Large intestine (tissue), 3 donors: Measurements from ENCODE around the gene DPP6. TPM values are rescaled to one million over a fixed set of nuclear protein-coding genes. Genes with fewer than 3 reads are reported as not detected.
"Not testable (repeated sequence)": the region's sequence is repeated elsewhere in the genome, so short reads cannot be mapped to it uniquely, and the experiment has no call there.

Experiments used
- DNase-seq, 2 donors: peaks; one replicate each; pipeline versions ENCODE4 v3.0.0 to v3.0.0-alpha.2; 2013
- H3K27ac ChIP-seq: one replicate; pipeline ENCODE4 v1.5.1; 2013; ENCODE audit warnings: low read length
- H3K27me3 ChIP-seq: 2 replicates; pipeline ENCODE4 v1.6.1; 2013; ENCODE audit warnings: low read length; ENCODE audit not compliant: control insufficient read depth, insufficient read depth
- H3K36me3 ChIP-seq: 2 replicates; pipeline ENCODE4 v1.6.1; 2013; ENCODE audit warnings: low read length; ENCODE audit not compliant: control insufficient read depth, insufficient read depth
- H3K4me1 ChIP-seq: one replicate; pipeline ENCODE4 v1.6.1; 2013; ENCODE audit warnings: low read length; ENCODE audit not compliant: control insufficient read depth, insufficient read depth
- H3K4me3 ChIP-seq: one replicate; pipeline ENCODE4 v1.5.1; 2013; ENCODE audit warnings: low read length
- H3K9me3 ChIP-seq: one replicate; pipeline ENCODE4 v1.6.1; 2013; ENCODE audit warnings: mild to moderate bottlenecking, low read depth, low read length, moderate library complexity; ENCODE audit not compliant: control insufficient read depth
- WGBS: methylation state at CpG from one replicate; pipeline ENCODE4 v1.1.5; 2013; ENCODE audit warnings: low lambda C conversion rate; ENCODE audit not compliant: insufficient coverage; 5-methylcytosine and 5-hydroxymethylcytosine counted together
- polyA plus RNA-seq: library from polyadenylated mRNA; unstranded; fragments of 120-200 nt; gene quantifications from one replicate; pipeline ENCODE4 v1.2.1, GENCODE V29; 2013

Gene DPP6
- polyA plus RNA-seq, 1 donor, result 7.8 TPM

DNA sequence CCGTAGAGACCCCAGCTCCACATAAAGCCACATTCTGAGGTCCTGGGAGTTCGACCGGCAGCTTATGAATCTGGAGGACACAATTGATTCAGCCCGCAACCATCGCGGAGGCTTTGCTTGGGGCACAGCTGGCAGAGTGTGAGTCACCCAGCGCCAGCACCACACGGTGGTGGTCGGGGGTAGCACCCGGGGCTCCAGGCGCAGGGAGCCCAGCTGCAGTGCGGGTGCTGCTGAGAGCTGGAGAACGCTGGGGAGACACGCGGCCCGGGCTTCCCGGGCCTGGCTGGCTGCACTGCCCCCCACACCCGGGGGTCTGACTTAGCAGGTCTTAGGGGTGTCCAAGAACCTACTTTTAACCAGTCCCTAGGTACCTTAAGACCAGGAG is 862.8 kb downstream of the DPP6 start:
- Histone ChIP-seq H3K9me3 (peaks cover 10% of the 10 kb centered on the region), H3K36me3 (no peaks in the 10 kb centered on the region), H3K27me3 (peaks cover 37% of the 10 kb centered on the region), H3K4me3 (no peak overlapping the region), H3K4me1 (no peaks in the 10 kb centered on the region), H3K27ac (no peak overlapping the region)
- no peak for DNase-seq
- WGBS, result no CpG with 5 or more reads among the region's 18 CpGs

DNA sequence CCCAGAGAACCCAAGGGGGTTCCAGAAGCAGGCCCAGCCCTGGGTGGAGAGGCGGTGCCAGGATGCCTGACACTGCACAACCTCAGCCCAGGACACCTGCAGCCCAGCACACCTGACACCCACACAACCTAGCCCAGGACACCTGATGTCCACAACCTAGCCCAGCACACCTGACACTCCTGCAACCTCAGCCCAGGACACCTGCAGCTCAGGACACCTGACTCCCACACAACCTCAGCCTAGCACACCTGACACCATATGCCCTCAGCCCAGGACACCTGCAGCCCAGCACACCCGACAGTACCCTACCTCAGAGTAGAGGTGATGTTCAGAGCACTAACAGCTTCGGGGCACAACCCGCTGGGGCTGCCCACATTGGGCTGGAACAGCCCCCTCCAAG is 863.4 kb downstream of the DPP6 start:
- no CpG with 5 or more reads among the region's 4 CpGs for WGBS
- Histone ChIP-seq H3K27me3 (peaks cover 41% of the 10 kb centered on the region), H3K27ac (no peak overlapping the region), H3K4me1 (no peaks in the 10 kb centered on the region), H3K9me3 (peaks cover 10% of the 10 kb centered on the region), H3K36me3 (no peaks in the 10 kb centered on the region), H3K4me3 (no peak overlapping the region)
- DNase-seq, result no peak

DNA sequence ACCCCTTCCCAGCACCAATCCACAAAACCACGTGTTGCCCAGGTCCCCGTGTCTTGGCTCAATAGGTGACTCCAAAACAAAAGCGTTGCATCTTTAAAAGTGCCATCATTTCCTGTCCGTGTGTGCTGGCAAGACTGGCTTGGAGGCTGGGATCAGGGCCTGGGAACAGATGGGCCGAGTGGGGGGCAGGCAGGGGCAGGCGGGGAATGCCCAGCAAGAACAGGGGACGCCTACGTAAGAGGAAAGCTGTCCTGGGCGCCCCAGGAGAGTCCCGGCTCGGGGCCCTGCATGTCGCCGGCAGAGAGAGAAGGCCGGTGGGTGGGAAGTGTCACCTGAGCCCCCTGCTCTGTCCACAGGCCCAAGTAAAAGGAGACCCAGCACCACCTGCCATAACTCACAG is 864.2 kb downstream of the DPP6 start:
- Histone ChIP-seq H3K27me3 (peaks cover 41% of the 10 kb centered on the region), H3K27ac (no peak overlapping the region), H3K9me3 (peaks cover 6% of the 10 kb centered on the region), H3K4me1 (no peaks in the 10 kb centered on the region), H3K4me3 (no peak overlapping the region), H3K36me3 (no peaks in the 10 kb centered on the region)
- DNase-seq, result no peak
- WGBS, result no CpG with 5 or more reads among the region's 14 CpGs

DNA sequence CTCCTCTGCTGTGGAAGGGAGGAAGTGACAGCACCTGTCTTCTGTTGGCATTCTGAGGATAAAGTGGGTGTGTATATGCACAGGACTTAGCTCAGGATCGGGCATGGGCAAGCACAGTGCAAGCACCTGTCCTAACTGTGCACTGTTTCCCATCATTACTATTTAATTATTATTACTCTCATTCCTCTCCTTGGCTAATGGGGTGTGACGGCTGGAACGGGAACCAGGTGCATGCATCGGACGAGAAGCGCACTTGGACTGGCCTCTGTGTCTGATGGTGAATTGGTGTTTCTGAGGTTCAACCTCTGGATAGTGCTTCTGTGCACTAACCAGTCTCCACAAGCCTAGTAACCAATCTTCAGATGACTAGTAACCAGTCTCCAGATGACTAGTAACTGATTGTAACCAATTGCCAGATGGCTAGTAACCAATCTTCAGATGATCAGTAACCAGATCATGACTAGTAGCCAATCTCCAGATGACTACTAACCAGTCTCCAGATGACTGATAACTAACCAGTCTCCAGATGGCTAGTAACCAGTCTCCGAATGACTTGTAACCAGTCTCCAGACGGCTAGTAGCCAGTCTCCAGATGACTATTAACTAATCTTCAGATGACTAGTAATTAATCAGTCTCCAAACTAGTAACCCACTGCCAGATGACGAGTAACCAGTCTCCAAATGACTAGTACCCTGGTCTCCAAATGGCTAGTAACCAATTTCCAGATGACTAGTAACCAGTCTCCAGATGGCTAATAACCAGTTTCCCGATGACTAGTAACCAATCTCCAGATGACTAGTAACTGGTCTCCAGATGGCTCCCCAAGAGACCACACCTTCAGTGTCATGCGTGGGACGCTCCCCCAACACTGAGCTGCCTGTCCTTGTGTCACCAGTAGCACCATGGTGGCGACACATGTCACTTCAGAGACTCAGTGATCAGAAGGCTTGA is 864.9 kb downstream of the DPP6 start:
- Histone ChIP-seq H3K9me3 (peaks cover 6% of the 10 kb centered on the region), H3K36me3 (no peaks in the 10 kb centered on the region), H3K27me3 (peaks cover 41% of the 10 kb centered on the region), H3K27ac (no peak overlapping the region), H3K4me3 (no peak overlapping the region), H3K4me1 (no peaks in the 10 kb centered on the region)
- no CpG with 5 or more reads among the region's 13 CpGs for WGBS
- DNase-seq, result no peak

DNA sequence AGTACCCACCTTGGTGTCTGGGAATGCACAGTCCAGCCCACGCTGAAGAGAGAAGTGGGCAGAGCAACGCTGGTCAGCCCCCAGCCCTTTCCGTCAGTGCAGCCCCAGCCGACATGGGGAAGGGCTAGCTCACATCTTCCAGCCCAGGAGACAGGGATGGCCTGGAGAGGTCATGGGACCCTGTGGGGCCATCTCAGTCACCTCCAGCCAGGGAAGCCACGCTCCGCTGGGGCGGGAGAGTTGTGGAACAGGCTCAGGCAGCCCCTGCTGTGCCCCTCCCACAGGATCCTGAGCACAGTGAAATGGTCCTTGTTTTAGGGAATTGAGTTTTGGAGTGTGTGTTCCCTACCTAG is 865.6 kb downstream of the DPP6 start:
- peaks cover 41% of the 10 kb centered on the region for H3K27me3 ChIP-seq
- H3K4me3 ChIP-seq, result no peak overlapping the region
- H3K9me3 ChIP-seq, result peaks cover 6% of the 10 kb centered on the region
- H3K27ac ChIP-seq, result no peak overlapping the region
- H3K36me3 ChIP-seq, result no peaks in the 10 kb centered on the region
- no peak for DNase-seq
- no peaks in the 10 kb centered on the region for H3K4me1 ChIP-seq
- no CpG with 5 or more reads among the region's 7 CpGs for WGBS

DNA sequence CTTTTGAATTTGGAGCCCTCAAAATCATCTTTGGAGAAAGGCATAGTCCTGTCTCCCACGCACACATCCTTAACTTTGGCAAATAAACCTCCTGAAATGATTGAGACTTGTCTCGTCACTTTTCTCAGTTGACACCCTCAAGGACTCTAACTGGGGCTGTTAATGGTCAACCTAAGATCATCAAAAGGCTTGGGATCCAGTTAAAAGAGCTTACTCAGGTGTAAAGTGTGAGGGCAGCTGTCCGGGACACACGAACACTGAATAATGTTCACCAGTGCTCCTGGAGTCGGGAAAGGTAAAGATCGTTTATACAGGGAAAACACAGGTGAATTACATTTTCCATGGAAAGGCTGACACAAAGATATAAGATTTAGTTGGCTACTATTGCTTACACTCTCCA is 866.1 kb downstream of the DPP6 start:
- DNase-seq, result no peak
- H3K27me3 ChIP-seq, result peaks cover 43% of the 10 kb centered on the region
- peaks cover 6% of the 10 kb centered on the region for H3K9me3 ChIP-seq
- no CpG with 5 or more reads among the region's 6 CpGs for WGBS
- H3K27ac ChIP-seq, result no peak overlapping the region
- H3K36me3 ChIP-seq, result no peaks in the 10 kb centered on the region
- no peak overlapping the region for H3K4me3 ChIP-seq
- H3K4me1 ChIP-seq, result no peaks in the 10 kb centered on the region

DNA sequence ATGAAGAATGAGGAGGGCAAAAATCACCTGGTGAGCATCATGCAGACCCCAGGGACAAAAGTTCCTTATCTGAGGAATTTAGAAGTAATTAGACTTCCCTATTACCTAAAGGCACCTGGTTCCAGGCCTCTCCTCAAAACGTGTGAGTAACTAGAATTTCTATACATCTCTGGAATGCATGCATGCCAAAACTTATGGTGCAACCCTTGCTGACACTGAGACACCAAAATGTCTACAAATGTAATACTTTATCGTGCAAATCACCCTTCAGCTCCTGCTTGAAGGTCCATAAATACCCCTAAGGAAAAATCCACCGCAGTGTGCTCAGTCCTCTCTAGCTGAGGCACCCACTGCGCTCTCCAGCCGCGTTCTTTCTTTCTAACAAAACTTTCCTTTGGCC is 866.5 kb downstream of the DPP6 start:
- Histone ChIP-seq H3K27ac (no peak overlapping the region), H3K4me1 (no peaks in the 10 kb centered on the region), H3K9me3 (peaks cover 6% of the 10 kb centered on the region), H3K4me3 (no peak overlapping the region), H3K27me3 (peaks cover 43% of the 10 kb centered on the region), H3K36me3 (no peaks in the 10 kb centered on the region)
- no CpG with 5 or more reads among the region's 6 CpGs for WGBS
- DNase-seq, result no peak

DNA sequence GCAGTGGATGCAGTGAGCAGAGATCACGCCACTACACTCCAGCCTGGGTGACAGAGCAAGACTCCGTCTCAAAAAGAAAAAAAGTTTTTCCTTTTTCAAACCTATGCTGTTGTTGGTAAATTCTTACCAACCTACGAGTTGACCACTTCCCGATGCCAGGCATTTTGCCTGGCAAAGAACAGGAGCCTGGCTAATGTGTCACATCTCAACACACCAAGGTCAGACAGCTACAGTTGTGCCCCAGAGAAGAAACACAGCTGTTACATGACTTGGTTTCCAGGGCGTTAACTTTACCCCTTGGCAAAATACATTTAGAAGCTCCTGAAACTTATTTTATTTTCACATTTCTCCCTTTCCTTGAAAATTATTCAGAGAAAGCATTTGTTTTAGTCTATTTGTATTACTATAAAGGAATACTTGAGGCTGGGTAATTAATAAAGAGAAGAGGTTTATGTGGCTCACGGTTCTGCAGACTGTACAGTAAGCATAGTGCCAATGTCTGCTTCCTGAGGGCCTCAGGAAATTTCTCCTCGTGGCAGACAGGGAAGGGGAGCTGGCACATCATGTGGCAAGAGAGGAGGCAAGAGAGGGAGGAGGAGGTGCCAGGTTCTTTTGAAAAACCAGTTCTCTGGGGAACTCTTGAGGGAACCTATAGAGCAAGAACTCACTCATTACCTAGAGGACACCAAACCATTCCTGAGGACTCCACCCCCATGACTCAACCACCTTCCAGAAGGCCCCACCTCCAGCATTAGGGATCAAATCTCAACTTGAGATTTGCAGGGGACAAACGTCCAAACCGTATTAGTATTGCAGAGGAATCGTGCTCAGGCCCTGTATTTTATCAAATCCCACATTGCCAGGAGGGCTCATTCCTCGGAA is 867.4 kb downstream of the DPP6 start:
- Histone ChIP-seq H3K4me1 (no peaks in the 10 kb centered on the region), H3K27ac (no peak overlapping the region), H3K36me3 (no peaks in the 10 kb centered on the region), H3K9me3 (peaks cover 3% of the 10 kb centered on the region), H3K27me3 (peaks cover 35% of the 10 kb centered on the region), H3K4me3 (no peak overlapping the region)
- no peak for DNase-seq
- WGBS, result no CpG with 5 or more reads among the region's 11 CpGs

DNA sequence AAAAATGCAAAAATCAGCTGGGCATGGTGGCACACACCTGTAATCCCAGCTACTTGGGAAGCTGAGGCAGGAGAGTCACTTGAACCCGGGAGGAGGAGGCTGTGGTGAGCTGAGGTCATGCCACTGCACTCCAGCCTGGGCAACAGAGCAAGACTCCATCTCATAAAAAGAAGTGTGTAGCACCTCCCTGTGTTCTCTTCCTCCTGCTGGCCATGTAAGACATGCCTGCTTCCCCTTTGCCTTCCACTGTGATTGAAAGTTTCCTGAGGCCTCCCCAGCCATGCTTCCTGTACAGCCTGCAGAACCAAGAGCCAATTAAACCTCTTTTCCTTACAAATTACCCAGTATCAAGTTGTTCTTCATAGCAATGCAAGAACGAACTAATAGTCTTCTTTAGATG is 870.3 kb downstream of the DPP6 start:
- not testable (repeated sequence) for DNase-seq, H3K4me1 ChIP-seq, H3K27ac ChIP-seq, H3K9me3 ChIP-seq, H3K4me3 ChIP-seq, H3K36me3 ChIP-seq
- no CpG with 5 or more reads among the region's 2 CpGs for WGBS
- H3K27me3 ChIP-seq, result peaks cover 15% of the 10 kb centered on the region

DNA sequence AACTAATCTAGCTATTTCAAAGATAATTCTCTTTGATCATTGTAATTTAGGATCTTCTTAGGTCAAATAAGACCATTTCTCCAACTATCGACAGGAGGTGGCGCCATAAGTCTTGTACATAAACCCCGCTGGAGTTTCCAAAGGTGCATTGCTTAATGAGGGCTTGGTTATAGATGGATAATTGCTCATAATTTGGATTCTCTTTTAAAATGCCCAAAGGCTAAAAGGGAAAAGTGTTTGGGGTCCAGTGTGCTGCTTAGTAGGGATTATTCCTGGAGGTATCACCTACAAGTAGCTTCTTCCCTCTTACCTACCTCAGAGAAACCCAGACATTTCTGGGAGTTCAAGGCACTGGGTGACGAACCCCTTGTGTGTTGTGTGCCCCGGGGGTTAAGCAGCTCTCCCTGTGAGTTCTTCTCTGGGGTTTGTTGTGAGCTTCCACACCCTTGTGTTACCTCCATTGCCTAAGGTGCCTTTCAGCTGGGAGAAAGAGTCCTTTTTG is 875.5 kb downstream of the DPP6 start:
- peak overlapping the region; percentile 53 for H3K4me3 ChIP-seq
- no peaks in the 10 kb centered on the region for H3K9me3 ChIP-seq
- no CpG with 5 or more reads among the region's 5 CpGs for WGBS
- H3K27me3 ChIP-seq, result peaks cover 2% of the 10 kb centered on the region
- H3K36me3 ChIP-seq, result peaks cover 2% of the 10 kb centered on the region
- H3K27ac ChIP-seq, result peak overlapping the region; percentile 59
- peak; percentile 67 to 74 for DNase-seq
- no peaks in the 10 kb centered on the region for H3K4me1 ChIP-seq
